Measurements from ENCODE around the gene TPP1.

Gene TPP1

GRCh38 chr11:6655790-6656583 lies 36.8 kb upstream of the TPP1 start, which contains the start of gene DCHS1:
DCHS1 (minus strand) TSS chr11:6655809; CDS start chr11:6641613, 14,196 bp downstream.
- peaks cover 4% of the 10 kb centered on the region for H3K27me3 Mint-ChIP-seq (ENCODE audit: low read depth)
- TF ChIP-seq CTCF (IDR thresholded peaks at IDR 0.05; ENCODE audit: unreplicated experiment in 3 of 3) = no peak
- H3K36me3 Mint-ChIP-seq (ENCODE audit: low read depth) = no peaks in the 10 kb centered on the region
- H3K9me3 Mint-ChIP-seq = no peaks in the 10 kb centered on the region
- H3K4me1 Mint-ChIP-seq = peaks cover 10% of the 10 kb centered on the region
- H3K27ac Mint-ChIP-seq = peak within 1 kb of the TSS; percentile 60 to 89 (median 85)
- H3K4me3 Mint-ChIP-seq = peak within 1 kb of the TSS; percentile 88 to 91 (median 90)

GRCh38 chr11:6655020-6655789 lies 36.0 kb upstream of the TPP1 start:
- H3K4me3 Mint-ChIP-seq = no peak overlapping the region
- no peak overlapping the region for H3K27ac Mint-ChIP-seq
- TF ChIP-seq CTCF (IDR thresholded peaks at IDR 0.05; ENCODE audit: unreplicated experiment in 3 of 3) = no peak
- H3K9me3 Mint-ChIP-seq = no peaks in the 10 kb centered on the region
- H3K4me1 Mint-ChIP-seq = peaks cover 10% of the 10 kb centered on the region
- H3K36me3 Mint-ChIP-seq (ENCODE audit: low read depth) = no peaks in the 10 kb centered on the region
- H3K27me3 Mint-ChIP-seq (ENCODE audit: low read depth) = peaks cover 4% of the 10 kb centered on the region

- no peak overlapping the region for H3K27ac Mint-ChIP-seq
- H3K36me3 Mint-ChIP-seq (ENCODE audit: low read depth) = no peaks in the 10 kb centered on the region
- H3K9me3 Mint-ChIP-seq = no peaks in the 10 kb centered on the region
- peaks cover 4% of the 10 kb centered on the region for H3K27me3 Mint-ChIP-seq (ENCODE audit: low read depth)
- no peak overlapping the region for H3K4me3 Mint-ChIP-seq
- H3K4me1 Mint-ChIP-seq = peaks cover 10% of the 10 kb centered on the region
- TF ChIP-seq CTCF (IDR thresholded peaks at IDR 0.05; ENCODE audit: unreplicated experiment in 3 of 3) = no peak
Observed at GRCh38 chr11:6654281-6655019, 35.2 kb upstream of the TPP1 start.

GRCh38 chr11:6653656-6654055 lies 34.4 kb upstream of the TPP1 start:
- Mint-ChIP-seq H3K36me3 (ENCODE audit: low read depth) (no peaks in the 10 kb centered on the region), H3K27ac (no peak overlapping the region), H3K4me1 (peaks cover 10% of the 10 kb centered on the region), H3K27me3 (ENCODE audit: low read depth) (peaks cover 4% of the 10 kb centered on the region), H3K4me3 (no peak overlapping the region), H3K9me3 (no peaks in the 10 kb centered on the region)
- no peak for TF ChIP-seq CTCF (IDR thresholded peaks at IDR 0.05; ENCODE audit: unreplicated experiment in 3 of 3)

GRCh38 chr11:6653097-6653496 lies 33.9 kb upstream of the TPP1 start:
- peaks cover 10% of the 10 kb centered on the region for H3K4me1 Mint-ChIP-seq
- no peak overlapping the region for H3K27ac Mint-ChIP-seq
- peaks cover 4% of the 10 kb centered on the region for H3K27me3 Mint-ChIP-seq (ENCODE audit: low read depth)
- H3K4me3 Mint-ChIP-seq = no peak overlapping the region
- no peaks in the 10 kb centered on the region for H3K36me3 Mint-ChIP-seq (ENCODE audit: low read depth)
- no peaks in the 10 kb centered on the region for H3K9me3 Mint-ChIP-seq
- TF ChIP-seq CTCF (IDR thresholded peaks at IDR 0.05; ENCODE audit: unreplicated experiment in 3 of 3) = no peak
